NCI-H146 treated with DMSO at 0.1 percent for 48 hours (cell line): ENCODE measurements around the gene LPAR6.

Experiments used
- DNase-seq: peaks from one replicate; lab custom pipeline; 2025; ENCODE audit not compliant: unreplicated experiment; lab: John Stamatoyannopoulos, UW

LPAR6 gene

GRCh38 chr13:48415516-48415915, 2.6 kb upstream of the LPAR6 start:
- no peak for DNase-seq

- no peak for DNase-seq
These were observed 1.6 kb upstream of the LPAR6 start for GRCh38 chr13:48414501-48414900.

GRCh38 chr13:48411841-48412531, 927 bp downstream of the LPAR6 start:
- DNase-seq = no peak

GRCh38 chr13:48411147-48411794, 1.6 kb downstream of the LPAR6 start:
- no peak for DNase-seq

GRCh38 chr13:48410199-48410598, 2.7 kb downstream of the LPAR6 start:
- DNase-seq = no peak

- no peak for DNase-seq
These were observed 7.0 kb downstream of the LPAR6 start for GRCh38 chr13:48405875-48406274.

- DNase-seq = no peak
These were observed 8.0 kb downstream of the LPAR6 start for GRCh38 chr13:48404952-48405351.

GRCh38 chr13:48403913-48404312, 9.0 kb downstream of the LPAR6 start:
- no peak for DNase-seq

GRCh38 chr13:48403151-48403631, 9.7 kb downstream of the LPAR6 start:
- DNase-seq = no peak

- DNase-seq = no peak
These were observed 10.5 kb downstream of the LPAR6 start for GRCh38 chr13:48402325-48402932.

- no peak for DNase-seq
These were observed 11.4 kb downstream of the LPAR6 start for GRCh38 chr13:48401480-48401879.

- DNase-seq = no peak
These were observed 12.0 kb downstream of the LPAR6 start for GRCh38 chr13:48400850-48401291.

GRCh38 chr13:48400090-48400694, 12.7 kb downstream of the LPAR6 start:
- DNase-seq = no peak

- no peak for DNase-seq
These were observed 14.3 kb downstream of the LPAR6 start for GRCh38 chr13:48398450-48399095.

GRCh38 chr13:48397744-48398143, 15.2 kb downstream of the LPAR6 start:
- no peak for DNase-seq

- DNase-seq = no peak
These were observed 19.2 kb downstream of the LPAR6 start for GRCh38 chr13:48393698-48394085.

- no peak for DNase-seq
These were observed 19.7 kb downstream of the LPAR6 start for GRCh38 chr13:48393030-48393697.

GRCh38 chr13:48391257-48391656, 21.7 kb downstream of the LPAR6 start:
- DNase-seq = no peak

- no peak for DNase-seq
These were observed 26.1 kb downstream of the LPAR6 start for GRCh38 chr13:48386816-48387215.

GRCh38 chr13:48383384-48383783, 29.5 kb downstream of the LPAR6 start:
- DNase-seq = no peak

GRCh38 chr13:48380581-48380980, 32.3 kb downstream of the LPAR6 start:
- no peak for DNase-seq
